Left renal pelvis (tissue), 4 donors: ENCODE results near the gene BIN1. TPM values are rescaled to one million over a fixed set of nuclear protein-coding genes. Genes with fewer than 3 reads are reported as not detected.

Source experiments
- DNase-seq, 4 donors: peaks; one replicate each; pipeline ENCODE4 v3.0.0-alpha.2; 2013; ENCODE audit warnings: low read depth in 4 of 4, low spot score in 3 of 4
- polyA plus RNA-seq, 4 donors: library from polyadenylated mRNA; unstranded; fragments of 120-200 nt; gene quantifications; one replicate each; pipeline ENCODE4 v1.2.1, GENCODE V29; 2013; ENCODE audit not compliant: insufficient read length in 4 of 4

BIN1 gene
- polyA plus RNA-seq, 4 donors = 77.2 to 128 (median 93.0) TPM

DNA sequence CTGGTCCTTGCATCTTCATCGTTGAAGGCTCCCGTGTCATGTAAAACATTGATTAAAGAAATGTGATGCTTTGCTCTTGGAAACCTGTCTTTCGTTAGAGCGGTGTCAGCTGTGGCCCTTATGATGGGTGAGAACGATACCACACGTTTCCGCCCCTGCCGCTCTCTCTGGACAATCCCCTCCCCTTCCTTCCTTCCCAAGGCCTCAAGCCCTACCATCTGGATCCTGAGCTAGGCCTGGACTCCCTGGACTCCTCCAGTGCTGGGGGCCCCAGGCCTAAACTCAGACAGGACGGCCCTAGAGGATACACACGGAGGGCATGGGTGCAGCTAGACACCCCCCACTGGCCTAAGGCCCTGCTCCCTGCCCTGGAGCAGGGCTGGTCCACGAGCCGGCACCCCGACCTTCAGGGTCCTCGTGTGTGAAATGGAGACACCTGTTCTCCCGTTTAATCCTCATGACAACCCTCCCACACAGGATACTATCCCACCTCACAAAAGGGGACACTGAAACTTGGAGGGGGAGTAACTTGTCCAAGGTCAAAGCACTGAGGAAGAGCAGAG, 13.2 kb downstream of the BIN1 start:
- no peak for DNase-seq

DNA sequence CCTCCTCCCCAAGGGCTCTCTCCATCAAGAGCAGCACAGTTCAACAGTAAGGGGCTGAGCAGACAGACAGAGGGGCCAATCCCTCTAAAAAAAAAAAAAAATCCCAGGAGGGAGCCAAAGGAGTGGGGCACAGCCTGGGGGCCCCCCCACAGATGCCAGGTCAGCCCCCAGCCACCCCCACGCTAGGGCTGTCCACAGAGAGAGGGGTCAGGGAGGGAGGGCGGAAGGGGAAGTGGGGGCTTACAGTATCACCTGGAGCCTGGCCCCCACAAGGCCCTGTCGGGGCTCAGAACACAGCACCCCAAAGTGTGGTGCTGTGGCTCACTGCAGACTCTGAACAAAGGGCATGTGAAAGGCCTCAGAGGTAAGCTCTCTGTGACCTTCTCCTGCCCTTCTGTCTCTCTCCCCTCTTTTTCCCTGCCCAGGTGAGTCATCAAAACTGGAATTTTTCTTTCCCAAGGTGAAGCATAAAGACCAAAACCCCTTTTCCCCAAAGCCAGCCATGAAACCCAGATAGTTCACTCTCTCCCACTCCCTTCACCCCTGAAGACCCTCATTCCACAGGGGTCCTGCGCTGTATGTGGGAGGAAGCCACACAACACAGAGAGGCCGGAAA, 13.9 kb downstream of the BIN1 start:
- DNase-seq = no peak

- DNase-seq = no peak
These were observed 14.6 kb downstream of the BIN1 start for GRCh38 chr2:127092306-127092705.

- no peak for DNase-seq
These were observed 15.1 kb downstream of the BIN1 start for GRCh38 chr2:127091886-127092285.

DNA sequence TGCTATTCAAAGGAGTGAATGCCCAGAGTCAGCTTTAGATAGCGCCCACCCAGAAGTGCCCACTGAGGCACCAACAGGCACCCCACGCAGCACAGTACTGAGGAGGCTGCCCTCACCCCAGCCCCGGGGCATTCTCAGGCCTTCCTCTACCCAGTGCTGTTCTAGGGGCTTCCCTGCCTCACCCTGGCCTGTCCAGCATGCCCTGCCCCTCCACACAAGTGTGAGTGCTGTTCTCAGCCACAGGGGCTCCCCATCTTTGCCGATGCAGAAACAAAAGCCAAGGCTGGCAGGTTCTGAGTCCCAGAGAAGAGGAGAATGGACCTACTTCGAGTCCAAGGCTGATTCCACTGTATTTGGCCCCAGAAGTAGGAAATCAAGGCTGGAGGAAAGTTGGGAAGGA, 15.8 kb downstream of the BIN1 start:
- DNase-seq = no peak

GRCh38 chr2:127090281-127091120, 16.5 kb downstream of the BIN1 start:
- DNase-seq = no peak

DNA sequence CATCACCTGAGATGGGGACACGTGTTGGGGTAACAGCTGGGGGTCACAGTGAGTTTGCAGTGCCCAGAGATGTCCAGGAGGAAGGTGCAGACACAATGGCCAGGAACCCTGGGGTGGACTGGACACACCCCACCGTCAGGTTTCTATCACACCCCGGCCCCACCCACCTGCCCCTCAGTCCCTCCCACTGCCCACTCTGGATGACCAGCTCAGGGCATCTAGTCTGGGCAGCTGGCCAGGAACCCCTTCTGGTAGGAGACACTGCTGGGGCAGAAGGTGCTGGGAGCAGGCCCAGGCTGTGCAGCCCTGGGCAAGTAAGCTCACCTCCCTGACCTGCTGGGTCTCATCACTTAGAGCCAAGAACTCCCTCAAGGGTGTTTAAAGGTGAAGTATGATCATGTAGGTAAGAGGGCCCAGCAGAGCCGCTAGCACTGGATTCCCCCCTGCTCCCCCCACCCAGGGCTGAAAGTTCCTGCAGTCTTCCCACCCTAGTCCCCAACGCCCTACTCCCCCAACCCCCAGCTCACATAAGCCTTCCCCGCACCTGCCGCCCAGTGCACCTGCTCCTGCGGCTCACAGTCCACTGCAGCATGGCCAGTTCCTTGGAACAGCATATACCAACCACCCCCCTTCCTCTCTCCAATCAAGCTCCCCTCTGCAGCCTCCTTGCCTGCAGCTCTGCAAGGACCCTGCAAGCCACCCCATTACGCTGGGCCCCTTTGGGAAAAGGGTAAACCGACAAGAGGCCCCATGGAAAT, 17.3 kb downstream of the BIN1 start:
- DNase-seq = no peak

DNA sequence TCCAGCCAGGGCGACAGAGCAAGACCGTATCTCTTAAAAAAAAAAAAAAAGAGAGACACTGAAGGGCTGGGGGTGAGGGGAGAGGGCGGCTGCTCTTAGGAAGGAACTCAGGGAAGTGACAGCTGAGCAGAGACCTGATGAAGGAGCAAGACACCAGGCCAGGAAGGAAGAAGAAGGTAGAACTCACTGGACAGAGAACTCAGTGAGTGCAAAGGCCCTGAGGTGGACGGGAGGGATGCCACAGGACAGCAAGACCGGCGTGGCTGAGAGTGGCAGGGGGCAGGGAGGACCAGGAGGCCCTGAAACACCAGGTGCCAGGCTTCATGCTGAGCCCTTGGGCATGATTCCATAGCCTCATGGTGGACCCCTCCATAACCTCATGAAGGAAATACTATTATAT, 18.2 kb downstream of the BIN1 start:
- DNase-seq = no peak

- DNase-seq = no peak
These were observed 19.0 kb downstream of the BIN1 start for GRCh38 chr2:127087791-127088495.

DNA sequence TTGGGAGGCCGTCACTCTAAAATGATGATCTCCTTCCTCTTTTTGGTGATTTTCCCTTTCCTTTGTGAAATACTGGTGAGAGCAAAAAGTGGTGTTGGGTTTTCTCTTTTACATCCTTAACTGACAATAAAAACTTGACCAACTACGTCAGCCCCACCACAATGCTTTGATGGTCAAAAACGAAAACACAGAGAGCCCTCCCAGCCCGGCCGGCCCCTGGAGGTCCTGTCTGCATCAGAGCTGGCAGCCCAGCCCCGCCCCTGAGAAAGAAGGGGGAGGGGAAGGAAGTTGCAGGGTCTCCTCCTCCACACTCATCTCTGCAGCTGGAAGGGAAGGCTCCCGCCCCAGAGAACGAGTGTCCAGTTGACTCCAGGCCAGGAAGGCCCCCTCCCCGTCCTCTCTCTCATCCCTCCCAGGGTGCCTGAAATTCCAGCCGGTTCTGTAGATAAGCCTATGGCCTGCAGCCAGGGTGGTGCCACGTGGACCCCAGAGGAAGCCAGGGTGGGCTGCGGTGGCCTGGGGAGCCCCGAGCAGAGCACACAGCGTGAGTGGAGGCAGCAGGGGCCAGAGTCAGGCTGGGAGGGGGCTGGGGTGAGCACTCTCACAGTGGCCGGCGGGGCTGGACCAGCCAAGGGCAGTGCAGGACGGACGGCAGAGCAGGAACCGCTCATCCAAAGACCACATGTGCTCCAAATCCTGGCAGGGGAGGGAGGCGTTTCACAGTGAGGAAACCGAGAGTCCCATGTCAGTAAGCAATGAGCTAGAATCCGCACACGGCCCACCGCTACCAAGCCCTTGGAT, 19.8 kb downstream of the BIN1 start:
- DNase-seq = peak in 3 of 4 donors; percentile 81 to 88 (median 84)

GRCh38 chr2:127085317-127085681, 21.7 kb downstream of the BIN1 start:
- no peak for DNase-seq

- DNase-seq = no peak
These were observed 22.2 kb downstream of the BIN1 start for GRCh38 chr2:127084611-127085316.

GRCh38 chr2:127083819-127084503, 23.0 kb downstream of the BIN1 start:
- DNase-seq = no peak

DNA sequence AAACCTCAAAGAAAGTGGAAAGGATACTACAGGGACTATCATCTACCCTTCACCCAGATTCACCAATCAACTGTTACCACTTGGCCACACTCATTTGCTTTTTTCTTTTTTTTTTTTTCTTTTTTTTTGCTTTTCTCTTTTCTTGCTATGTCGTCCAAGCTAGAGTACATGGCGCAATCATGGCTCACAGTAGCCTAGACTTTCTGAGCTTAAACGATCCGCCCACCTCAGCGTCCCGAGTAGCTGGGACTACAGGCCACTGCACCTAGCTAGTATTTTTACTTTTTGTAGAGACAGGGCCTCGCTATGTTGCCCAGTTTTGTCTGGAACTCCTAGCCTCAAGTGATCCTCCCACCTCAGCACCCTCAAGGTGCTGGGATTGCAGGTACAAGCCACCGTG, 24.0 kb downstream of the BIN1 start:
- no peak for DNase-seq

- no peak for DNase-seq
These were observed 24.9 kb downstream of the BIN1 start for GRCh38 chr2:127081826-127082633.

DNA sequence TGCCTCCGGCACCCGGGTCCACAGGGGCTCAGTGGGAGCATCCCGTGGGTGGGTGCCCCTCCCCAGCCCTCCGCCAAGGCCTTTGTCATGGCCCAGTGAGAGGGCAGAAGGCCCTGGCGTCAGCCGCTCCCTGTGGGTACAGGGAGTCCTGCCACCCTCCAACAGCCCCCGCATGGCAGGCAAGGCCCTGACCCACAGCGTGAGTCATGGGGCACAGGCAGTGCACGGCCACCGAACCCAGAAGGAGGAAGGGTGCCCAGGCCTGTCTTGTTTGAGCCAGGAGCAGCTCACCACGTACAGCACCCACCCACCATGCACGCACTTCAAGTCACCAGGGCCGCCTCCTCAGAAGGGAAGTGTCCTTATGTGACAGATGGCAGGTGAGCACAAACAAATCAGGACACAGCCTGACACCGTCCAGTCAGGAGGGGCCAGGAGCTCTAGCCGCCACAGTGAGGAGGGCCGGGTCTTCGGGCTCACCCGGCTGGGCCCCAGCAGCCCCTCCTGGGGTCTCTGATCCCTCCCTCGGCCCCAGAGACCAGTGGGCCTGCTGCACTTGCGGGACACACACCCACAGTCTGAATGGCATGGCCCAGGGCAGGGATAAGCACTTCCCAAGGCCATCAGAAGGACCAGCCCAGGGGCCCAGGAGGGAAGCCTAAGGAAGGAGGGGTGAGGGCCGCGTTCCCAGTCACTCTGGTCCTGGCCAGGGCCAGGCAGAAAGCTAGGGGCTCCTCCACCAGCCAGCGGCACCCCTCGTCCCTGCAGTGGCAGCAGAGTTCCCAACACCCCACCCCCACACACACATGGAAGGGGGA, 25.8 kb downstream of the BIN1 start:
- no peak for DNase-seq
